ENCODE results near the gene CXCL9. TPM values are rescaled to one million over a fixed set of nuclear protein-coding genes. Genes with fewer than 3 reads are reported as not detected.
"Not testable (repeated sequence)": the region's sequence is repeated elsewhere in the genome, so short reads cannot be mapped to it uniquely, and the experiment has no call there.

The CXCL9 gene
- 0.01 TPM for polyA plus RNA-seq (2013, experiment 1 of 2)
- polyA plus RNA-seq (2013, experiment 2 of 2) = not detected

GRCh38 chr4:76007089-76007862, at the start of gene CXCL9:
Gene CXCL9 (minus strand): TSS chr4:76007509. CDS start chr4:76007449, 60 bp downstream.
- Histone ChIP-seq H2BK120ac (ENCODE audit: low read depth, low read length) (no peak within 1 kb of the TSS), H3K56ac (ENCODE audit: low read length) (no peak within 1 kb of the TSS), H3K4me3 (ENCODE audit: low read length) (no peak within 1 kb of the TSS), H2BK5ac (ENCODE audit: low read length) (no peak within 1 kb of the TSS), H3K79me1 (ENCODE audit: low read length) (no peaks in the 10 kb centered on the region), H3K18ac (ENCODE audit: low read length) (no peak within 1 kb of the TSS), H3K27me3 (ENCODE audit: insufficient read depth, low read length, poor library complexity) (no peaks in the 10 kb centered on the region), H4K8ac (ENCODE audit: low read depth, low read length) (no peak within 1 kb of the TSS), H3K23ac (ENCODE audit: low read length) (no peak within 1 kb of the TSS), H2BK15ac (replicated peaks; ENCODE audit: low read depth) (no peak within 1 kb of the TSS), H3K4ac (ENCODE audit: low read depth, low read length) (no peak within 1 kb of the TSS), H3K36me3 (ENCODE audit: control insufficient read depth, insufficient read depth, low read length) (no peaks in the 10 kb centered on the region), H3K9ac (ENCODE audit: low read length) (no peak within 1 kb of the TSS), H3K79me2 (ENCODE audit: control insufficient read depth, insufficient read depth, low read length) (no peaks in the 10 kb centered on the region), H2AK5ac (ENCODE audit: low read length) (no peak within 1 kb of the TSS), H3K4me1 (ENCODE audit: control insufficient read depth, low read depth, low read length) (no peaks in the 10 kb centered on the region), H4K5ac (ENCODE audit: low read length) (no peak within 1 kb of the TSS), H3K27ac (ENCODE audit: low read depth, low read length) (no peak within 1 kb of the TSS), H3K4me2 (ENCODE audit: low read length) (no peak within 1 kb of the TSS)
- no peak for DNase-seq
- no CpG with 5 or more reads among the region's 1 CpG for WGBS (ENCODE audit: extremely low coverage, insufficient coverage, low lambda C conversion rate)

- no peak overlapping the region for H3K4me3 ChIP-seq (ENCODE audit: low read length)
- no peaks in the 10 kb centered on the region for H3K79me2 ChIP-seq (ENCODE audit: control insufficient read depth, insufficient read depth, low read length)
- no peak overlapping the region for H3K56ac ChIP-seq (ENCODE audit: low read length)
- no peaks in the 10 kb centered on the region for H3K27me3 ChIP-seq (ENCODE audit: insufficient read depth, low read length, poor library complexity)
- H4K8ac ChIP-seq (ENCODE audit: low read depth, low read length) = no peak overlapping the region
- DNase-seq = no peak
- no peak overlapping the region for H3K18ac ChIP-seq (ENCODE audit: low read length)
- no peaks in the 10 kb centered on the region for H3K36me3 ChIP-seq (ENCODE audit: control insufficient read depth, insufficient read depth, low read length)
- no peak overlapping the region for H3K4me2 ChIP-seq (ENCODE audit: low read length)
- no peak overlapping the region for H4K5ac ChIP-seq (ENCODE audit: low read length)
- no peak overlapping the region for H2AK5ac ChIP-seq (ENCODE audit: low read length)
- H3K79me1 ChIP-seq (ENCODE audit: low read length) = no peaks in the 10 kb centered on the region
- no peak overlapping the region for H2BK15ac ChIP-seq (replicated peaks; ENCODE audit: low read depth)
- no peak overlapping the region for H2BK120ac ChIP-seq (ENCODE audit: low read depth, low read length)
- no peak overlapping the region for H2BK5ac ChIP-seq (ENCODE audit: low read length)
- no peak overlapping the region for H3K4ac ChIP-seq (ENCODE audit: low read depth, low read length)
- no peak overlapping the region for H3K27ac ChIP-seq (ENCODE audit: low read depth, low read length)
- H3K9ac ChIP-seq (ENCODE audit: low read length) = no peak overlapping the region
- H3K4me1 ChIP-seq (ENCODE audit: control insufficient read depth, low read depth, low read length) = no peaks in the 10 kb centered on the region
- WGBS (ENCODE audit: extremely low coverage, insufficient coverage, low lambda C conversion rate) = no CpG with 5 or more reads among the region's 2 CpGs
- H3K23ac ChIP-seq (ENCODE audit: low read length) = no peak overlapping the region
These were observed 48.1 kb upstream of the CXCL9 start for GRCh38 chr4:76055421-76055820.

DNA sequence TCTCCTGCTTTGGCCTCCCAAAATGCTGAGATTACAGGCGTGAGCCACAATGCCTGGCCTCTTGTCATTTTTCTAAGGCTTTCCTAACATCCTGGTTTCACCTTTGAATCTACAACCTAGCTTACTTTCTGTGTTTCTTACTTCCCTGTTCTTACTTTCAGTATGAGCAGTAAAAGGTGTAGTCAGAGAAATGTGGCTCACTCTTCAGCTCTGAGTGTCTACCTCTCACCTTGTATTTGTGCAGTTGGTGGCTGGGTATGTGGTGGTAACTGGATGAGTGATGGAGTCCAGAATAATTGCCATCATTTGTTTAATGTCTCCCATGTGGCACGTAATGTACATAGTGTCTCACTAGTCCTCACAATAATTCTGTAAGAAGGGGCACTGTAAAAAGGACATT, 47.7 kb upstream of the CXCL9 start:
- H3K27me3 ChIP-seq (ENCODE audit: insufficient read depth, low read length, poor library complexity) = no peaks in the 10 kb centered on the region
- no peak overlapping the region for H4K5ac ChIP-seq (ENCODE audit: low read length)
- H3K36me3 ChIP-seq (ENCODE audit: control insufficient read depth, insufficient read depth, low read length) = no peaks in the 10 kb centered on the region
- H3K4me2 ChIP-seq (ENCODE audit: low read length) = no peak overlapping the region
- H3K79me1 ChIP-seq (ENCODE audit: low read length) = no peaks in the 10 kb centered on the region
- no peak overlapping the region for H2AK5ac ChIP-seq (ENCODE audit: low read length)
- H2BK120ac ChIP-seq (ENCODE audit: low read depth, low read length) = no peak overlapping the region
- no peaks in the 10 kb centered on the region for H3K4me1 ChIP-seq (ENCODE audit: control insufficient read depth, low read depth, low read length)
- no CpG with 5 or more reads among the region's 2 CpGs for WGBS (ENCODE audit: extremely low coverage, insufficient coverage, low lambda C conversion rate)
- H3K9ac ChIP-seq (ENCODE audit: low read length) = no peak overlapping the region
- no peak for DNase-seq
- no peak overlapping the region for H2BK15ac ChIP-seq (replicated peaks; ENCODE audit: low read depth)
- H3K56ac ChIP-seq (ENCODE audit: low read length) = no peak overlapping the region
- H3K23ac ChIP-seq (ENCODE audit: low read length) = no peak overlapping the region
- H3K4ac ChIP-seq (ENCODE audit: low read depth, low read length) = no peak overlapping the region
- H3K27ac ChIP-seq (ENCODE audit: low read depth, low read length) = no peak overlapping the region
- H3K18ac ChIP-seq (ENCODE audit: low read length) = no peak overlapping the region
- no peak overlapping the region for H3K4me3 ChIP-seq (ENCODE audit: low read length)
- H2BK5ac ChIP-seq (ENCODE audit: low read length) = no peak overlapping the region
- no peaks in the 10 kb centered on the region for H3K79me2 ChIP-seq (ENCODE audit: control insufficient read depth, insufficient read depth, low read length)
- no peak overlapping the region for H4K8ac ChIP-seq (ENCODE audit: low read depth, low read length)

GRCh38 chr4:76053730-76054129, 46.4 kb upstream of the CXCL9 start:
- Histone ChIP-seq H3K4me2 (ENCODE audit: low read length) (no peak overlapping the region), H2BK15ac (replicated peaks; ENCODE audit: low read depth) (no peak overlapping the region), H3K4ac (ENCODE audit: low read depth, low read length) (no peak overlapping the region), H3K79me2 (ENCODE audit: control insufficient read depth, insufficient read depth, low read length) (no peaks in the 10 kb centered on the region), H2BK5ac (ENCODE audit: low read length) (no peak overlapping the region), H2BK120ac (ENCODE audit: low read depth, low read length) (no peak overlapping the region), H3K79me1 (ENCODE audit: low read length) (no peaks in the 10 kb centered on the region), H4K8ac (ENCODE audit: low read depth, low read length) (no peak overlapping the region), H3K36me3 (ENCODE audit: control insufficient read depth, insufficient read depth, low read length) (no peaks in the 10 kb centered on the region), H3K9ac (ENCODE audit: low read length) (no peak overlapping the region), H3K18ac (ENCODE audit: low read length) (no peak overlapping the region), H3K4me1 (ENCODE audit: control insufficient read depth, low read depth, low read length) (no peaks in the 10 kb centered on the region), H3K27ac (ENCODE audit: low read depth, low read length) (no peak overlapping the region), H3K23ac (ENCODE audit: low read length) (no peak overlapping the region), H2AK5ac (ENCODE audit: low read length) (no peak overlapping the region), H4K5ac (ENCODE audit: low read length) (no peak overlapping the region), H3K4me3 (ENCODE audit: low read length) (no peak overlapping the region), H3K56ac (ENCODE audit: low read length) (no peak overlapping the region), H3K27me3 (ENCODE audit: insufficient read depth, low read length, poor library complexity) (no peaks in the 10 kb centered on the region)
- no CpG with 5 or more reads among the region's 4 CpGs for WGBS (ENCODE audit: extremely low coverage, insufficient coverage, low lambda C conversion rate)
- no peak for DNase-seq

GRCh38 chr4:76050560-76051050, 43.3 kb upstream of the CXCL9 start:
- not testable (repeated sequence) for H3K4ac ChIP-seq (ENCODE audit: low read depth, low read length); H3K79me2 ChIP-seq (ENCODE audit: control insufficient read depth, insufficient read depth, low read length); H3K23ac ChIP-seq (ENCODE audit: low read length); H4K5ac ChIP-seq (ENCODE audit: low read length); H2BK5ac ChIP-seq (ENCODE audit: low read length); H3K56ac ChIP-seq (ENCODE audit: low read length); H2AK5ac ChIP-seq (ENCODE audit: low read length); H3K4me2 ChIP-seq (ENCODE audit: low read length); H3K4me1 ChIP-seq (ENCODE audit: control insufficient read depth, low read depth, low read length); H3K27me3 ChIP-seq (ENCODE audit: insufficient read depth, low read length, poor library complexity); H2BK15ac ChIP-seq (replicated peaks; ENCODE audit: low read depth); H3K27ac ChIP-seq (ENCODE audit: low read depth, low read length); H3K18ac ChIP-seq (ENCODE audit: low read length); H4K8ac ChIP-seq (ENCODE audit: low read depth, low read length); DNase-seq; H3K4me3 ChIP-seq (ENCODE audit: low read length); H2BK120ac ChIP-seq (ENCODE audit: low read depth, low read length); H3K36me3 ChIP-seq (ENCODE audit: control insufficient read depth, insufficient read depth, low read length); H3K79me1 ChIP-seq (ENCODE audit: low read length); H3K9ac ChIP-seq (ENCODE audit: low read length)
- no CpG with 5 or more reads among the region's 27 CpGs for WGBS (ENCODE audit: extremely low coverage, insufficient coverage, low lambda C conversion rate)
